GM12891 (cell line): Measurements from ENCODE around the gene SLC35E2B.
A peak's percentile ranks its signal among the peaks of the same experiment; 100 is the strongest.

Experiments
- POLR2A ChIP-seq: IDR thresholded peaks from 2 replicates; pipeline ENCODE4 v1.6.1; 2011; ENCODE audit warnings: low read depth, low read length, control low read depth
- POLR2AphosphoS5 ChIP-seq: IDR thresholded peaks from 2 replicates; pipeline ENCODE4 v1.6.1; 2011; ENCODE audit warnings: low read depth, low read length, control low read depth
- TAF1 ChIP-seq: IDR thresholded peaks from 2 replicates; pipeline ENCODE4 v1.6.1; 2011; ENCODE audit warnings: low read depth, low read length, control low read depth

- TF ChIP-seq POLR2AphosphoS5 (peak; percentile 13; the same call in 1 of the 2 replicates), TAF1 (no peak), POLR2A (0 out of 2 replicates have a peak, but pooled peaks have one; percentile 24)
Observed at GRCh38 chr1:1678581-1679380, 13.8 kb downstream of the SLC35E2B start.
